ENCODE results near the gene KCNMB1.

KCNMB1 gene

DNA sequence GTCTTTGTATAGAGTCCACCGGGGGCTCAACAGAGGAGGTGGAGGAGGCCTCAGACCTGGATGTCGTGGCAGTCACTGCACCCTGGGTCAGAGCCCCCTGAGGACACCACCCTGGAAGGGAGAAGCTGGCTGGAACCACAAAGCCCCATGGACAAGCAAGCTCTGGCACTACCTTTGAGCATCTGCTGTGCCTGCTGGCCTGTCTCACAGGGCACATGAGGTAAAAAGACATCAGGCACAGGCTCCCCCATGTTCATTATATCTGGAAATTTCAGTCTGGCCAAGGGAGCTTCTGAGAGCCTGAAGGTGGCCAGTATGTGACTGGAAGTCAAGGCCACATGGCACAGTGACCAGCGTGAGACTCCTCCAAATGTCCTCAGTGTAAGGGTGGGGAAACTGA lies 22.9 kb downstream of the KCNMB1 start:
- H4K91ac ChIP-seq (ENCODE audit: low read depth, low read length, poor library complexity), result no peak overlapping the region
- H3K36me3 ChIP-seq (replicated peaks in 1 of 2; ENCODE audit: control insufficient read depth in 2 of 2, insufficient read depth in 2 of 2, low read length in 2 of 2), result no peaks in the 10 kb centered on the region
- no peak overlapping the region for H4K8ac ChIP-seq (ENCODE audit: low read depth, low read length)
- no peak overlapping the region for H2BK12ac ChIP-seq (ENCODE audit: low read length)
- peaks cover 0 to 1% of the 10 kb centered on the region in 2 donors for H3K4me1 ChIP-seq (ENCODE audit: control insufficient read depth in 2 of 2, insufficient read depth in 1 of 2, low read depth in 1 of 2, low read length in 2 of 2)
- H3K4ac ChIP-seq (ENCODE audit: low read length), result no peak overlapping the region
- peak overlapping the region in 1 of 2 donors; percentile 46 for H3K4me3 ChIP-seq (ENCODE audit: low read length in 2 of 2)
- H2BK15ac ChIP-seq (ENCODE audit: low read length), result peak overlapping the region; percentile 21
- peak overlapping the region; percentile 86 for H2AK5ac ChIP-seq (ENCODE audit: low read depth, low read length)
- H3K18ac ChIP-seq (ENCODE audit: low read length), result peak overlapping the region; percentile 82
- no CpG with 5 or more reads among the region's 3 CpGs for WGBS, 2 donors (ENCODE audit: extremely low coverage in 2 of 2, insufficient read length in 2 of 2, insufficient replicate concordance in 1 of 2)
- no peak overlapping the region for H3K14ac ChIP-seq (ENCODE audit: low read length)
- H3K79me1 ChIP-seq (ENCODE audit: low read depth, low read length), result no peaks in the 10 kb centered on the region
- H3K9ac ChIP-seq (ENCODE audit: low read depth, low read length, poor library complexity), result no peak overlapping the region
- H3K27me3 ChIP-seq (ENCODE audit: control insufficient read depth in 3 of 3, insufficient read depth in 3 of 3, low read depth in 1 of 3, low read length in 3 of 3), result peaks cover 0 to 3% (median 0%) of the 10 kb centered on the region in 3 experiments
- H2BK5ac ChIP-seq (ENCODE audit: low read length), result no peak overlapping the region
- no peak overlapping the region for H2AFZ ChIP-seq (ENCODE audit: low read length)
- no peak overlapping the region for H3K4me2 ChIP-seq (ENCODE audit: insufficient read depth, low read length, poor library complexity, severe bottlenecking)
- no peak overlapping the region for H3K23ac ChIP-seq (ENCODE audit: low read depth, low read length, poor library complexity)
- no peak for DNase-seq (ENCODE audit: low spot score)
- H3K27ac ChIP-seq (replicated peaks; ENCODE audit: low read length), result no peak overlapping the region
- H3K9me3 ChIP-seq (replicated peaks in 1 of 2; ENCODE audit: control insufficient read depth in 2 of 2, insufficient read depth in 1 of 2, low read depth in 1 of 2, low read length in 2 of 2), result no peaks in the 10 kb centered on the region
- H2BK120ac ChIP-seq (ENCODE audit: low read depth, low read length), result no peak overlapping the region

DNA sequence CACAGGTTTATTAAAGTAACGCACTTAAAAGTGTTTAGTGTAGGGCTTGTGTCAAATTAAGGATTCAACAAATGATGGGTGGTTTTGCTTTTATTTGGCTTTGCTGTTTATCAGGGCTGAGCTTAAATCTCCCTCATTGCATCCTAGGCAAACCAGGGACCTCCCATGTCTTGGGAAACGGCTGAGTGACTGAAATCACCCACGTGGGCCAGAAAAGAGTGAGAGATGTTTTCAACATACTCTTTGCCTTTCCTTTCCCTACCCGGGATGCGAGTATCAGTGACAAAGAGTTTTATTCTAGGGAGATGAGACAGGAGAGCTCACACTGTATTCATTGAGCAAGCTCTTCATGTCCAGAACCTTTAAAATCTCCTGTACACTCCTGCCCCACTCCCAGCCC lies 23.3 kb downstream of the KCNMB1 start:
- no peak overlapping the region for H3K4me2 ChIP-seq (ENCODE audit: insufficient read depth, low read length, poor library complexity, severe bottlenecking)
- no peak overlapping the region for H3K14ac ChIP-seq (ENCODE audit: low read length)
- no peak for DNase-seq (ENCODE audit: low spot score)
- H2BK15ac ChIP-seq (ENCODE audit: low read length), result no peak overlapping the region
- no peaks in the 10 kb centered on the region for H3K79me1 ChIP-seq (ENCODE audit: low read depth, low read length)
- no peaks in the 10 kb centered on the region for H3K9me3 ChIP-seq (replicated peaks in 1 of 2; ENCODE audit: control insufficient read depth in 2 of 2, insufficient read depth in 1 of 2, low read depth in 1 of 2, low read length in 2 of 2)
- no peak overlapping the region for H3K18ac ChIP-seq (ENCODE audit: low read length)
- H3K4me3 ChIP-seq (ENCODE audit: low read length in 2 of 2), result no peak overlapping the region
- no peak overlapping the region for H2BK5ac ChIP-seq (ENCODE audit: low read length)
- no peak overlapping the region for H3K4ac ChIP-seq (ENCODE audit: low read length)
- no peak overlapping the region for H2AFZ ChIP-seq (ENCODE audit: low read length)
- no peak overlapping the region for H4K8ac ChIP-seq (ENCODE audit: low read depth, low read length)
- H3K27me3 ChIP-seq (ENCODE audit: control insufficient read depth in 3 of 3, insufficient read depth in 3 of 3, low read depth in 1 of 3, low read length in 3 of 3), result peaks cover 0 to 3% (median 0%) of the 10 kb centered on the region in 3 experiments
- H2AK5ac ChIP-seq (ENCODE audit: low read depth, low read length), result no peak overlapping the region
- no peak overlapping the region for H4K91ac ChIP-seq (ENCODE audit: low read depth, low read length, poor library complexity)
- H3K36me3 ChIP-seq (replicated peaks in 1 of 2; ENCODE audit: control insufficient read depth in 2 of 2, insufficient read depth in 2 of 2, low read length in 2 of 2), result no peaks in the 10 kb centered on the region
- no peak overlapping the region for H3K27ac ChIP-seq (replicated peaks; ENCODE audit: low read length)
- H3K9ac ChIP-seq (ENCODE audit: low read depth, low read length, poor library complexity), result no peak overlapping the region
- WGBS, 2 donors (ENCODE audit: extremely low coverage in 2 of 2, insufficient read length in 2 of 2, insufficient replicate concordance in 1 of 2), result no CpG with 5 or more reads among the region's 5 CpGs
- H2BK120ac ChIP-seq (ENCODE audit: low read depth, low read length), result no peak overlapping the region
- H2BK12ac ChIP-seq (ENCODE audit: low read length), result no peak overlapping the region
- H3K4me1 ChIP-seq (ENCODE audit: control insufficient read depth in 2 of 2, insufficient read depth in 1 of 2, low read depth in 1 of 2, low read length in 2 of 2), result peaks cover 0 to 1% of the 10 kb centered on the region in 2 donors
- H3K23ac ChIP-seq (ENCODE audit: low read depth, low read length, poor library complexity), result no peak overlapping the region

DNA sequence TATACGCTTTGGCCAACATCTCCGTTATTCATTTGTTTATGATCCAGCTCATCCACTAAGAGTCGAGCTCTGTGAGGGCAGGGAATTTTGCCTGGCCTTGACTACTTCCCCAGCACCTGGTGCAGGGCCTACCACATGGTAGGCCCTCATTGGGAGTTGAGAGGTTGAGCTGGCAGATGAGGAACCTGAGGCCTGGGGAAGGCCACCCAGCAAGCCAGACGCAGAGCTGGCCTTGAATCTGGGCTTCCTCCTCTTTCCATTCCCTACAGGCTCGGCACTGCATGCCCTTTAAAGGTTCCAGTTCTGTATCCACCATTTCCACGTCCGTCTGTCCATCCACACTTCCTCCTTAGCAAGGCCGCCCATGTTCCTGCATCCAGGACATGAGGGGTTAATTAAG lies 24.2 kb downstream of the KCNMB1 start:
- Histone ChIP-seq H3K9ac (ENCODE audit: low read depth, low read length, poor library complexity) (no peak overlapping the region), H2AFZ (ENCODE audit: low read length) (no peak overlapping the region), H3K4me3 (ENCODE audit: low read length in 2 of 2) (no peak overlapping the region), H3K9me3 (replicated peaks in 1 of 2; ENCODE audit: control insufficient read depth in 2 of 2, insufficient read depth in 1 of 2, low read depth in 1 of 2, low read length in 2 of 2) (no peaks in the 10 kb centered on the region), H3K18ac (ENCODE audit: low read length) (no peak overlapping the region), H4K91ac (ENCODE audit: low read depth, low read length, poor library complexity) (no peak overlapping the region), H3K4ac (ENCODE audit: low read length) (no peak overlapping the region), H3K14ac (ENCODE audit: low read length) (no peak overlapping the region), H2BK5ac (ENCODE audit: low read length) (no peak overlapping the region), H2BK120ac (ENCODE audit: low read depth, low read length) (no peak overlapping the region), H3K79me1 (ENCODE audit: low read depth, low read length) (no peaks in the 10 kb centered on the region), H3K36me3 (replicated peaks in 1 of 2; ENCODE audit: control insufficient read depth in 2 of 2, insufficient read depth in 2 of 2, low read length in 2 of 2) (no peaks in the 10 kb centered on the region), H2BK12ac (ENCODE audit: low read length) (no peak overlapping the region), H3K4me2 (ENCODE audit: insufficient read depth, low read length, poor library complexity, severe bottlenecking) (no peak overlapping the region), H3K27me3 (ENCODE audit: control insufficient read depth in 3 of 3, insufficient read depth in 3 of 3, low read depth in 1 of 3, low read length in 3 of 3) (peaks cover 0 to 3% (median 0%) of the 10 kb centered on the region in 3 experiments), H2AK5ac (ENCODE audit: low read depth, low read length) (no peak overlapping the region), H3K23ac (ENCODE audit: low read depth, low read length, poor library complexity) (no peak overlapping the region), H3K27ac (replicated peaks; ENCODE audit: low read length) (no peak overlapping the region), H4K8ac (ENCODE audit: low read depth, low read length) (no peak overlapping the region), H2BK15ac (ENCODE audit: low read length) (peak overlapping the region; percentile 52), H3K4me1 (ENCODE audit: control insufficient read depth in 2 of 2, insufficient read depth in 1 of 2, low read depth in 1 of 2, low read length in 2 of 2) (peaks cover 0 to 1% of the 10 kb centered on the region in 2 donors)
- DNase-seq (ENCODE audit: low spot score), result no peak
- no CpG with 5 or more reads among the region's 8 CpGs for WGBS, 2 donors (ENCODE audit: extremely low coverage in 2 of 2, insufficient read length in 2 of 2, insufficient replicate concordance in 1 of 2)

DNA sequence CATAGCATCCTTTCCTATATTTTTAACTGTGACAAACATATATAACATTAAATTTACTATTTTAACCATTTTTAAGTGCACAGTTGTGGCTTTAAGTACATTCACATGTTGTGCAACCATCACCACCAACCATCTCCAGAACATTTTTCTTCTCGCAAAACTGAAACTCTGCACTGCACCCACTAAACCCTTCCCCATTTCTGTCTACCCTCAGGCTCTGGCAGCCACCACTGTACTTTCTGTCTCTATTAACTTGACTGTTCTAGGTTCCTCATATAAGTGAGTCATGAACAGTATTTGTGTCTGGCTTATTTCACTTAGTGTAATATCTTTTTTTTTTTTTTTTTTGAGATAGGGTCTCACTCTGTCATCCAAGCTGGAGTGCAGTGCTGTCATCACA lies 25.5 kb downstream of the KCNMB1 start:
- no peak for DNase-seq (ENCODE audit: low spot score)
- H2BK15ac ChIP-seq (ENCODE audit: low read length), result no peak overlapping the region

More for the DNA sequence above, 25.5 kb downstream of the KCNMB1 start:
- Histone ChIP-seq H2BK5ac (ENCODE audit: low read length) (no peak overlapping the region), H3K4me1 (ENCODE audit: control insufficient read depth in 2 of 2, insufficient read depth in 1 of 2, low read depth in 1 of 2, low read length in 2 of 2) (peaks cover 0 to 1% of the 10 kb centered on the region in 2 donors), H3K9me3 (replicated peaks in 1 of 2; ENCODE audit: control insufficient read depth in 2 of 2, insufficient read depth in 1 of 2, low read depth in 1 of 2, low read length in 2 of 2) (no peaks in the 10 kb centered on the region), H2BK120ac (ENCODE audit: low read depth, low read length) (no peak overlapping the region), H3K9ac (ENCODE audit: low read depth, low read length, poor library complexity) (no peak overlapping the region), H3K79me1 (ENCODE audit: low read depth, low read length) (no peaks in the 10 kb centered on the region), H3K4me2 (ENCODE audit: insufficient read depth, low read length, poor library complexity, severe bottlenecking) (no peak overlapping the region), H2BK12ac (ENCODE audit: low read length) (no peak overlapping the region), H3K4me3 (ENCODE audit: low read length in 2 of 2) (no peak overlapping the region), H3K23ac (ENCODE audit: low read depth, low read length, poor library complexity) (no peak overlapping the region), H3K27me3 (ENCODE audit: control insufficient read depth in 3 of 3, insufficient read depth in 3 of 3, low read depth in 1 of 3, low read length in 3 of 3) (peaks cover 0 to 1% (median 0%) of the 10 kb centered on the region in 3 experiments), H3K27ac (replicated peaks; ENCODE audit: low read length) (no peak overlapping the region), H2AFZ (ENCODE audit: low read length) (no peak overlapping the region), H3K4ac (ENCODE audit: low read length) (no peak overlapping the region), H2AK5ac (ENCODE audit: low read depth, low read length) (no peak overlapping the region), H4K91ac (ENCODE audit: low read depth, low read length, poor library complexity) (no peak overlapping the region), H3K36me3 (replicated peaks in 1 of 2; ENCODE audit: control insufficient read depth in 2 of 2, insufficient read depth in 2 of 2, low read length in 2 of 2) (no peaks in the 10 kb centered on the region), H3K18ac (ENCODE audit: low read length) (no peak overlapping the region), H3K14ac (ENCODE audit: low read length) (no peak overlapping the region), H4K8ac (ENCODE audit: low read depth, low read length) (no peak overlapping the region)
- no CpG with 5 or more reads among the region's 1 CpG for WGBS, 2 donors (ENCODE audit: extremely low coverage in 2 of 2, insufficient read length in 2 of 2, insufficient replicate concordance in 1 of 2)
